Activated T-helper 9 cell treated with anti-CD3 and anti-CD28 coated beads, Interleukin-2, amount 50 U/mL, for 16 hours (primary cell): ENCODE data around the gene IL1B.
A peak's percentile ranks its signal among the peaks of the same experiment; 100 is the strongest.
"Not testable (repeated sequence)": the region's sequence is repeated elsewhere in the genome, so short reads cannot be mapped to it uniquely, and the experiment has no call there.

Experiments
- DNase-seq: peaks from one replicate; pipeline ENCODE4 v3.0.0-alpha.2; 2020; ENCODE audit warnings: low read depth

Gene IL1B

DNA sequence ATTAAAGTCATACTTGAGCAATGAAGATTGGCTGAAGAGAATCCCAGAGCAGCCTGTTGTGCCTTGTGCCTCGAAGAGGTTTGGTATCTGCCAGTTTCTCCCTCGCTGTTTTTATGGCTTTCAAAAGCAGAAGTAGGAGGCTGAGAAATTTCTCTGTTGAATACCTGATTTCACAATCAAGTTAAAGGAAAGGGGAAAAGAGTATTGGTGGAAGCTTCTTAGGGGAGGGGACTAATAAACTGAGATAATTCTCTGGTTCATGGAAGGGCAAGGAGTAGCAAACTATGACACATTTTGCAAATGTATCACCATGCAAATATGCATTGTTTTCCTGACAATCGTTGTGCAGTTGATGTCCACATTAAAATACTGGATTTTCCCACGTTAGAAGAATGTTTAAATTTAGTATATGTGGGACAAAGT lies at the start of gene IL1B:
IL1B (minus strand) TSS at position 85 of the 423 bp plus-strand sequence. CDS start 550 bp downstream, outside the sequence.
- no peak for DNase-seq

DNA sequence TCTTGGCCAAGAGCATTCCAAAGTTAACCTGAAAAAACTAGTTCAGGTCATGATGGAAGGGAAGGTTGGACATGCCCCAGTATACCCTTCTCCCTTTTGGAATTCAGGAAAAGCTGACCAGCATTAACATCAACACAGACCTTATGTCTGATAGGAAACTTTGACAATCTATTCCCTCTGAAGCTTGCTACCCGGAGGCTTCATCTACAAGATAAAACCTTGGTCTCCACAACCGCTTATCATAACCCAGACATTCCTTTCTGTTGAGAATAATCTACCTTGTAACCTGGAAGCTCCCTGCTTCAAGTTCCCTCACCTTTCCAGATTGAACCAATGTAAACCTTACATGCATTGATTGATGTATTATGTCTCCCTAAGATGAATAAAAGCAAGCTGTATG lies 49.7 kb upstream of the IL1B start:
- DNase-seq, result no peak

DNA sequence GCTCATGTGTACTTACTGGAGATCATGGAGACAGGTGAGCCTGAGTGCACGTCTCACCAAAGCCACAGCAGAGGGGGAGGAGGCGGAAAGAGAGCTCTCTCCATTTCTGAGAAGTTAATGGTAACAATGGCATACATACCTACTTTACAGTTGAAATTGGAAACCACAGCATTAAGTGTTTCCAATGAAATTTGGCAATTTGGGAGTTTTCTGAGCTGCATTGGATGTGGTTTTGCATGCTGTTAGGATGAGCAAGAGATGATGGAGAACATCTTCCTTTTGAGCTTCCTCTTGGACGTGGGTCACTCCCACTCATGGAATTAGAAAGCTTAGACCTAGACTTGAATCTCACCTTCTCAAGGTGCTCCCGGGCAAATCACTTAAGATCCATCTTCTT lies 48.9 kb upstream of the IL1B start:
- no peak for DNase-seq

DNA sequence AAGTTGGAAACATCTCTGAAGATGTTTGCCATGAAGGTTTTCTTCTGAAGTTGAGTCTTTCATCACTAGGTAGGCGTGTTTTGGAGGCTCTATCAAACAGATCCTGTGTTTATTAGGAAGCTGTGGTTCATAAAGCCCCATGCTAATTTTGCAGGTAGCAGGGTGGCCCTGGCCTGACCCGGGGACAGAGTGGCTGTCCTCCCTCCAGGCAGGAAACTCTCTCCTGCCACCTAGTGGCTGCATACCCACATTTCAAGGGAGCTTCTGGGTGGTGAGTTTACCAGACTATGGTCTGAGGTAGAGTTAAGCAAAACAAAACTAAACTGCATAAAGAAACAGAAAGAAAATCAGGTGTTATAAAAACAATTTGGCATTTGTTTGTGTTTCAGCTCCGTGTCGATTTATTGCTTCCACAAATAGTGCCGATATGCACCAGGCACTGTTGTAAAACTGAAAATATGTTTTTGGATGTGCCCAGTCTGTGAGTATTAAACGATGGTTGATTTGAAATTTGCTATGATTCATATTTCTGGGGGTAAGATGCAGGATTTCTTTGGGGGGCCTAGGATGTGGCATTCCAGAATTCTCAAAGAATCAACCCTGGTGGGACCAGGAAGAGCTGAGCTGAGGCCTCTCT lies 48.4 kb upstream of the IL1B start:
- peak; percentile 56 for DNase-seq

DNA sequence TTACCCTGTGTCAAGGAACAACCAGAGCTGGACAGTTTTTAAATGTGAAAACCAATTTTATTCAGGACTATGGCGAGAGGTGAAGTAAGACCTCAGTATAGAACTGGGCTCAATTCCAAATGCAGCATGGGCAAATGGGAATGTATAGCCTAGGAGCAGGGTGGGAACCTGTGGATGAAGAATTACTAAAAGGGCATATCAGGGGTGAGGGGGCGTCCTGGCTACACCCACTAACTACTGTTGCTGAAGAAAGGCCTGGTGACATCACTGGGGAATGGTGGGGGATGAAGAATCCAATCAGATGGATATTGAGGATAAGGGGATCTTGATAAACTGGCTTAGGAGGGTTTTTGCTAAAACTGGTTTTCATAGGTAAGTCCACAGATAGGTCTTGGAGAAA lies 47.1 kb upstream of the IL1B start:
- DNase-seq, result no peak

DNA sequence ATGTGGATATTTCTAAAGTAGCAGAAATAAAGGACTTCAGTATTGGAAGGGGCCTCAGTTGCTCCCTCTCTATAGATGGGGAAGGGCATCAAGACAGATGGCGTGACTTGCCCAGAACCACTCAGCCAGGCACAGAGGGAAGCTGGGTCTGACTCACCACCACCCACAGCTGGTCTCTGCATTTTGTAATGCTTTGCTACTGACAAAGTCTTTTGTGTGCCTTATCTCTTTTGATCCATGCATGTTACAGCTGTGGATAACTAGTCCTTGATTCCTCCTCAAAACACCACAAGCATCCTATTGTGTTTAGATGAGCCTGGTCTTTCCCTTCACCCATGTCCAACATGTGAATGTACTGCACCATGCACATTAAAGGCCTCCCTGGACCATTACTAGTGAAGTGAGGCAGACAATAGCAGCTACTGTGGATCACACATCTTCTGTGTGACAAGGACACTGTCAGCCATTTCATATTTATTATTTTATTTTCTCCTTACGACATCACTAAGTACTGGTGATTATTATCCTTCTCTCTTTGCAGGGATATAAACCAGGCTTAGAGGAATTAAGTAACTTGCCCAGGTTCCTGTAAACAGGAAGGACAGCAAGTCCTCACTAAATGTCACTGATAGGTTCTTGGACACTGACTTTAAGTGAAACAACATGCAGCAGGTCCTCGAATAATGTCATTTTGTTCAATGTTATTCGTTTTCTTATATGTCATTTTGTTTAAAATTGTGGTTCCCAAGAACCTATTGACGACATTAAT lies 44.8 kb upstream of the IL1B start:
- DNase-seq, result no peak

DNA sequence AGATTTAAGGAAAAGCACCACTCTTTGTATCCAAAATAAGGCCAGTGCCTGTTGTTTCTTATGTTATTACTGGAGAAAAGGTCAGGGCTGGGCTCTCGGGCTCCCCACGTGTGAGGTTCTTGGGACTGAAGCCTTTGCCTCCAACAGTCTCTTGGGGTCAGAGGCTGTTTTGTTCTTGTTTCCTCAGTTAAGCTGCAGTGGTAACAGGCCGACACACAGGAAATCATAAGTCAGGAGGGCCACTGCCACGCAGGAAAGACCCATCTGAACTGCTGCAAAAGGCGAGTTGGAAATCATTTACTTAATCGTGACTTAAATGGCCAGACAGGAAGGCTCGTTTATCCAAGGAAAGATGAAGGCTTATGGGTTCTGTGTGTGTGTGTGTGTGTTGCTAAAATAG lies 44.1 kb upstream of the IL1B start:
- no peak for DNase-seq

DNA sequence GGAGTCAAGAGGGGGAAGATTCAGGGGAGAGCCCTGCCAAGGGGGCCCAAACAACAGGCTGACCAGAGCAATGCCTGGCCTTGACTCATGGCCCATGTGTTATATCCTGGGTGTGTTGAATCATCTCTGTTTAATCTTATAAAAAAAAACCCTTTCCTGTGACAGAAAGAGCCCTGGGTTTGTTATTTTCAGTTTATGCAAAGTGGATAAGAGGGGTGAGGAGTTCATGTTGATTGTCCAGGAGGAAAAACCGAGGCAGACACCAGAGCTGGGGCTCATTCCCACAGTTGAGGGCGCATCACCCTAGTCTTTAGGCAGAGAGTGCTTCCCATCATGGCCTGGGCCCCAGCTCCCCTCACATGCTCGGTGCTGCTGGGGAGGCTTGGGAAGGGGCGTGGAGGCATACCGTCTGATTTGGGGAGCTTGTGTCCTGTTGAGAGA lies 43.5 kb upstream of the IL1B start:
- DNase-seq, result no peak

DNA sequence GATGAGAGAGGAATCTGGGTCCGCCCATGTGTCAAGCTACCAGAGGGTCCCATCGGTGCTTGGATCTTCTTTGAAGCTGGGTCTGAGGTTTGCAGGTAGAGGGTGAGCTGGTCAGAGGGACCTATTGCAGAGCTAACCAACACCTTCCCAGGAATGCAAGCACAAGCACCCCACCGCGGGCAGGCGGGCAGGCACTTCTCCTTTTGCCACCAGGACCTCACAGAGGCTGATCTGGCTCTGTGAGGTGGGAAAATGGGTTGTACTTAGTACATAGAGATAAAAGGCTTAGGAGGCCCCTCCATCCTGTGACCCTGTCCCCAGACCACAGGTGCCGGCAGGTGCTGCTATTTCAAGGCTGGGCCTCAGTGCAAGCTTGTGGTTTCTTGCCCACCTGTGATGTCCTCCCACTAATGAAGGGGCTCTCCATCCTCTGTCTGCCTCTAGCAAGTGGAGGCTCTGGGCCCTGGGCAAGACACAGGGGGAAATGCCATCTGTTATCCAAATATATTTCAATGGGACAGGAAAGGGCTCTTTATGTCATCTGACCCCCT lies 43.0 kb upstream of the IL1B start:
- no peak for DNase-seq

DNA sequence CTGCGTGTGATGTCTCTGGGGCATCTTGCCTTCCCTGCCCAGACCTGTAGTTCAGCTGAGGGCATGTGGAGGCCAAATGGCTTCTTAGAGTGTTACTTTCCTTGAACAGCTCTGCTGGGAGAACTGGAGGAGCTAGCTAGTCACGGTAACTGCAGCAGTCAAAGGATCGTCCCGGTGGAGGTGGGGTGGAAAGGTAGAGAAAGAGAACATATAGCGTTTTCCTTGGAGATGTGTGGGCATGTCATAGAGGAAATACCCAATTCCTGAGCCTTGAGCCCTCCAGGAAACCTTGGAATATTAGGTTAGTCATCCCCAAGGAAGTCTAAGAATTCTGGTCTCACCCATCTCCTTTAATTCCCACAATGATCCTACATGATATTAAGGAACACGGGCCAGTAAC lies 40.8 kb upstream of the IL1B start:
- no peak for DNase-seq

DNA sequence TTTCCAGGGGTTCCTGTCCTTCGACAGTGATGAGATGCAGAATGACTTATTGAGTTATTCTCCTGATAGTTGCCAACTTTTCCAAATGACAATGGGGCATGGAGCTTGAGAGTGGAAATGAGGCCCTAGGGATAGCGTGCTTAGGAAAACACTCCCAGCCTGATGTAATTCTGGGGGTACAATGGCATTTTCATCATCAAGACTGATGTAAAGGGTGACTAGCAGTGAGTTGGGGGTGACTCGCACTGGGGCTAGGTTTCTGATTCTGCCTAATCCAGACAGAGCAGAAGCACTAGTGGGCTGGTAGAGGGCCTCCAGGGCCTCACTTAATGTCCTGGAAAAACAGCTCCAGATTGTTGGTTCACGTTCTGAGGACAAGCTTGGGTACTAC lies 40.4 kb upstream of the IL1B start:
- DNase-seq, result no peak

DNA sequence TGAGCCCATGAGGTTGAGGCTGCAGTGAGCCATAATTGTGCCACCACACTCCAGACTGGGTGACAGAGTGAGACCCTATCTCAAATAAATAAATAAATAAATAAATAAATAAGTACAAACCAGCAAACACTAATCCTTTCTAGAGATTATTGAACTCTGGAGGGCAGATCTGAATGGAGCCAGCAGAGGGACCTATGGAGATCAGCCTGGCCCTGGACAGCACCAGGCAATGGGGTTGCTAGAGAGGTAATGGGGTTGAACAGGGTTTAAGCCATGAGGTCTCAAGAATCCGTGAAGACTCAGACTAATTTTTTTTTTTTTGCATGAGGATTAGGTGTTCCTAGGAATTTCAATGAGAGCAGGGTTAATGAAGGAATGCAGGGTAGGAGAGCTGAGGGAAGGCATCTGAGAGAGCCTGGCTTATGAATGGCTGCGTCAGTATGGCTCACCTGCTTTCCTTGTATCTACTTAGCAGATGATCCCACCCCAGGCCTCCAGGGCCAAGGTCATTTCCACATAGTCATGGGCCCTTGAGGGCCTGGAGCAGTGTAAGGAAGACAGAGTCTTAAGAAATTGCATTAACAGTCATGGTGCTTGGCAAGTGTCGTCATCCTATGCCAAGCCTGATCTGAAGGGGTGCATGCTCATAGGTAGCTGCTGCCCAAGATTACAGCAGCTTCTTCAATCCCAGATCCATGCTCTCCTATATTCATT lies 39.8 kb upstream of the IL1B start:
- no peak for DNase-seq

DNA sequence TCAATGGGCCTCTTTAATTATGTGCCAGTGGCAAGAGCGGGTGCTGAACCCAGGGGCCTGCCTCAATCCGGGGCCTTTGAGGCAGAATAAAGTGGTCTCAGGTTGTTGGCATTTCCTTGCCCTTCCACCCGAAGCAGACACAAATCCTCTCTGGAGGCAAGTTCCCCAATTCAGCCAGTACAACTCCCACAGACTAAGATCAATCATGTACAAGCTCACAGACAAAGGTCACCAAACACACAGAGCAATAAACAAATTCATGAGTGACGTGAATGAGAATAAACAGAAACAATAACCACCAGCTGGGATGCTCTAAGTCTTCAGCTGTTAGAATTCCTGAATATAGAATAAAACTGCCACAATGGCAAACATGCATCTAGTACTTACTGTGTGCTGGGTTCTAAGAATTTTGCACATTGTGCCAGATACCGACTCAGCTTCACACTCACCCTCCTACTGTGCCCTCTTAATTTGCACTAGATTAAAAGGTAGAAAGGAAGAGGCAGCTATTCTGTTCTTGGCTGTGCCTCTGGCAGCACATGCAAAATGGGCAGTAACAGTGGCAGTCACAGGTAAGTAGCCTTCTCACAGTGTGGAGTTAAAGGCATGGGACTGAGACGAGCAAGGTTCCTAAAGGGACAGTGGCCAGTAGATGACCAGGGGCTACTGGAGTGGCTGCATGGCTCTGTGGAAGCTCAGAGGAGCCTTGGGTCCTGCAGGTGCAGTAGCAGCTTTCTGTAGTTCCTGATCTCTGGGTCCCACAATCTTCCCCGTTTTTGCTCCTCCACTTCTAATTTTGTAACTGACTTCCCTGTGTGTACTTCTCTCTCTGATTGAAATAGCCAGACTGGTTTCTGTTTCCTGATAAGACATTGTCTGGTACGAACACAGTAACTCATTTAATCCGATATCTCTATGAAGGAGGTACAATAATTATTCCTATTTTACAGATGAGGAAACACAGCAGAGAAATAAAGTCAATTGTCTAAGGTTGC lies 34.6 kb upstream of the IL1B start:
- DNase-seq, result no peak

DNA sequence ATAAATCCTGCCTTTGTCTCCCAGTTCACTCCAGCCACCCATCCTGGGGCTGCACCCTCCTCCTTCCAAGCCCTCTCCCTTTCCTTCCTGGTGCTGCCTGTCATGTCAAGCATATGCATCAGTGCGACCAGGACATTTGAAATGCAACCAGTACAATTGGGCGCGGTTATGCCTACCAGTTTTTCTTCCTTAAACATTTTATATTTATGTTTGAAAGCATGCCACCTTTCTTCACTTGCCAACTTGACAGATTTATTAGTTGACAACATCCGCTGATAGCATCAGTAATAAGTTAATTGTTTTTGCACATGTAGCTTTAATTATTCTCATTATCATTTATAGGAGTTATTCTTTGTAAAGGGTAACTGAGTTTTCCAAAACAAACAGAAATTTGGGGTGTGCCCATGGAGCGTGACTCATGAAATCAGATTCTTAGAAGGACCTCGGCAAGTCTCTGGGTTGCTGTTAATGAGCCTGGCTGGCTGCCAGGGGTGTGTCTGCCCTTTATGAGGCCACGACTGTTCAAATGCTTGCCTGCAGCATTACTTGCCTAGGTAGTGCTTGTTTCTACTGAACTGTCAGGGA lies 32.8 kb upstream of the IL1B start:
- no peak for DNase-seq

DNA sequence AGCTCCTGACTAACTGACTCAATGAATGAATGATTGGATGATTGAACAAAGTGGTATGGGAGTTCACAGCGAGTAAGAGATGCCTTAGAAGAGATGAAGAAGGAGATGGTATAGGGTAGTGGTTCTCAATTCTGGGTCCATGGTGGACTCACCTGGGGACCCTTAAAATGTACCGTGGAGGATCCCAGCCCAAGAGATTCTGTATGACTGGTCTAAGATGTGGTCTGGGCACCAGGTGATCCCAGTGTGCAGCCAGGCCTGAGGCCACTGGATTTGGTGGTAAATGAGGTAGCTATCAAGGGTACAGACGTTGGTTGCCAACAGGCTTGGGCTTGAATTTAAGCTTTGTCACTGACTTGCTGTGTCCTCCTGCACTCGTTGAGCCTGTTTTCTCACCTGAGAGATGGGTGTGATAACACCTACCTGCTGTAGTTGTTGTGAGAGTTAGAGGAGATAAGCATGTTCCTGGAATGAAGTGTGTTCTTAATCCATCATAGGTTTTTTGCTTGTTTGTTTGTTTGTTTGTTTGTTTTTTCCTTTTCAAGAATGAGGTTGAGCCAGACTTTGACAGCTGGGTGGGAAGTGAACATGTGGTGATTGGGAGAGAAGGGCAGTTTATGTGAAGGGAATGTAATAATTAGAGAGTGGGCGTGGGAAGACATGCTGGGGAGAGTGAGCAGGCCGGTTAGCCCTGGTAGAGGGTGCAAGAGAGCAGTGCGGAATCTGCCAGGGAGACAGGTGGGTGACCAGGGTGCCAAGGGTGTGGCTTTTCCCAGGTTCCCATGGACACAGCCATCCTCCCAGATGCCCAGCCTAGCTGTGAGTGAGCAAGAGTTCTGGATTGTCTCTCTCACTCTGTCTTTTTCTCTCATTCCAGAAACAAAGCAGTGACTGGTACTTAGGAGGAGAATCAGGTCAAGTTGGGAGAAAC lies 31.4 kb upstream of the IL1B start:
- DNase-seq, result no peak

DNA sequence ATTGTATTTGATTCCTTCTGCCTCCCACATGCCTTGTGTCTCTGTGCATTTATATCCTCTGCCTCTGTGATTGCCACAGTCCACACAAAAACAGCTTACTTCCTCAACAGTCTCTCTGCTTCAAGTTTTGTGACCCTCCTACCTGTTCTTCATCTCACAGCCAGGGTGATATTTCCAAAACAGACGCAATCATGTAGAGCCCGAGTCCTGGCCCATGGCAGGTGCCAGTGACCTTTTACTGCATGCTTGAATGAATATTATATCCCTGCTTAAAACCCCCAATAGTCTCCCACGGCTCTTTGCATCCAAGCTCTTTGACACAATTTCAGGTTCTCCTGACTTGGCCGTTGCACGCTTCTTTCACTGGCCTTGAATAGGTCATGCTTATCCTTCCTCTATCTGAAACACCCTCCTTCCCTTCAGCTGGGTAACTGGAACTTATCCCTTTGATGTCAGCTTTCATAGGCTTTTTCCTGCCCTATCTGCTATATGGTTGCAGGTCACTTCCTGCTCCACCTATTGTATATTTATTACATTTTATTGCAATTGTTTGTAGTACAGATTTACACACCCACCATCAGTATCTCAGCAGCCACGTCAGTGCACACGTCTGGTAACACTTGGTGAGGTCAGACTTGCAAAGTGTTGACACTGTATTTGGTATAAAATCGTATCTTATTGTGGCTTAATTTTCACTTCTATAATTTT lies 29.7 kb upstream of the IL1B start:
- DNase-seq, result no peak

DNA sequence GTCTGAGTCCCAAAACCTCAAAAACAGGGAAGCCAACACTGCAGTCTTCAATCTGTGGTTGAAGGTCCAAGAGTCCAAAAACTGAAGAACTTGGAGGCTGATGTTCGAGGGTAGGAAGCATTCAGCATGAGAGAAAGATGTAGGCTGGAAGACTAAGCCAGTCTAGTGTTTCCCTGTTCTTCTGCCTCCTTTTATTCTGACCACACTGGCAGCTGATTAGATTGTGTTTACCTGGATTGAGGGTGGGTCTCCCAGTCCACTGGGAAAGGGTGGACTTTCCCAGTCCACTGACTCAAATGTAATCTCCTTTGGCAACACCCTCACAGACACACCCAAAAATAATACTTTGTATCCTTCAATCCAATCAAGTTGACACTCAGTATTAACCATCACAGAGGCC lies 27.5 kb upstream of the IL1B start:
- DNase-seq, result no peak

DNA sequence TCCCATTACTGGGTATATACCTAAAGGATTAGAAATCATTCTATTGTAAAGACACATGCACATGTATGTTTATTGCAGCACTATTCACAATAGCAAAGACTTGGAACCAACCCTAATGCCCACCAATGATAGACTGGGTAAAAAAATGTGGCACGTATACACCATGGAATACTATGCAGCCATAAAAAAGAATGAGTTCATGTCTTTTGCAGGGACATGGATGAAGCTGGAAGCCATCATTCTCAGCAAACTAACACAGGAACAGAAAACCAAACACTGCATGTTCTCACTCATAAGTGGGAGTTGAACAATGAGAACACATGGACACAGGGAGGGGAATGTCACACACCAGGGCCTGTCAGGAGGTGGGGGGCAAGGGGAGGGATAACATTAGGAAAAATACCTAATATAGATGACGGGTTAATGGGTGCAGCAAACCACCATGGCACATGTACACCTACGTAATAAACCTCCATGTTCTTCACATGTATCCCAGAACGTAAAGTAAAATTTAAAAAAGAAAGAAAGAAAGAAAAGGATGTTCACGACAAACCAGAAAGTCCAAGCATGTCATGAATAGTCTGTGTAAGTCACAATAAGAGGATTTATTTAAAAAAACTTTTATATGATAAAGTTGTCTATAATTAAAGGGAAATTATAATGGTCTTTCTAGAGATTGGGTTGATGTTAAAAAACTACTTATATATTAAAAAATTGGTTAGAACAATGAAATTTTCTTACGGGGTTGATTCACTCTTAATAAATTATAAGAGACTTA lies 23.0 kb upstream of the IL1B start:
- not testable (repeated sequence) for DNase-seq

DNA sequence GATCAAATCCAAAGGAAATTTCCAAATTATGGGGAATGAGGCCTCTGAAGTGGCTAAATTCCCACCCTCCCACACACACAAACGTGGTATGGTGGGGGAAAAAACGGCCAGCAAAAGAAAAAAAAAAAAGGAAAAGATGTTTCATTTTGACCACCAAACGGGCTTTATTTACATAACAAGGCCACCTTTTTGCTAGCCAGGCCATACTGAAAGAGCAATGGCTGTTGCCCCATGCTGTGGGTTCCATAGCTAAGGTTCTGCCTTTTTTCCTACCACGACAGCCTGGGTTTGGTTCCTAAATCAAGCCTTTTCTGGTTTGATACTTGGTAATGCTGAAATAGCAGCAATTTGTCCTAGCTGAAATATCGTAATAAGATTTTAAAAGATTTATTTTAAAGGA lies 14.0 kb upstream of the IL1B start:
- DNase-seq, result no peak
